Keratinocyte (primary cell): ENCODE measurements around the gene UNK. TPM values are rescaled to one million over a fixed set of nuclear protein-coding genes. Genes with fewer than 3 reads are reported as not detected.

Source experiments
- DNase-seq: peaks from one replicate; pipeline ENCODE4 v3.0.0-alpha.2; 2011; ENCODE audit warnings: low read depth, missing footprints, low spot score
- FAIRE-seq: peaks from 2 replicates; lab custom pipeline; 2011; peaks lifted over from hg19 to GRCh38; lab: Jason Lieb, UNC
- H2AFZ ChIP-seq: 2 replicates; pipeline ENCODE4 v1.6.0; 2012; ENCODE audit warnings: low read length, control low read depth, inconsistent platforms; ENCODE audit not compliant: control insufficient read depth
- H3K27ac ChIP-seq: 2 replicates; pipeline ENCODE4 v1.5.1; 2011; ENCODE audit warnings: low read length; ENCODE audit not compliant: control insufficient read depth, insufficient read depth
- H3K27me3 ChIP-seq: 3 replicates; pipeline ENCODE4 v1.6.0; 2011; ENCODE audit warnings: low read length; ENCODE audit not compliant: control insufficient read depth, insufficient read depth; ENCODE audit errors: extremely low read depth
- H3K36me3 ChIP-seq, 2 experiments: 2 replicates in 1 of 2; 3 replicates in 1 of 2; pipeline ENCODE4 v1.5.1; 2011; ENCODE audit warnings: low read length in 2 of 2, mild to moderate bottlenecking in 1 of 2; ENCODE audit not compliant: control insufficient read depth in 2 of 2, insufficient read depth in 2 of 2; ENCODE audit errors: extremely low read depth in 1 of 2
- H3K4me1 ChIP-seq: 3 replicates; pipeline ENCODE4 v1.5.1; 2011; ENCODE audit warnings: low read length; ENCODE audit not compliant: control insufficient read depth, insufficient read depth; ENCODE audit errors: extremely low read depth
- H3K4me2 ChIP-seq: 3 replicates; pipeline ENCODE4 v1.6.0; 2011; ENCODE audit warnings: low read depth, low read length; ENCODE audit not compliant: control insufficient read depth, insufficient read depth; ENCODE audit errors: extremely low read depth
- H3K4me3 ChIP-seq, 3 experiments: fragments of 200-600 bp in 1 of 3; sonication (generic) in 1 of 3; 2 replicates in 2 of 3; 3 replicates in 1 of 3; pipeline ENCODE4 v1.5.1; 2011 to 2016; ENCODE audit warnings: low read length in 3 of 3, mild to moderate bottlenecking in 3 of 3, control low read depth in 2 of 3, inconsistent platforms in 1 of 3, low read depth in 1 of 3, mixed read lengths in 1 of 3, mixed run types in 1 of 3, moderate library complexity in 1 of 3; ENCODE audit not compliant: control insufficient read depth in 2 of 3, insufficient read depth in 2 of 3; ENCODE audit errors: extremely low read depth in 1 of 3
- H3K79me2 ChIP-seq: 2 replicates; pipeline ENCODE4 v1.6.0; 2012; ENCODE audit warnings: low read length; ENCODE audit not compliant: control insufficient read depth, insufficient read depth
- H3K9ac ChIP-seq: 3 replicates; pipeline ENCODE4 v1.6.0; 2011; ENCODE audit warnings: low read length; ENCODE audit not compliant: control insufficient read depth, insufficient read depth; ENCODE audit errors: extremely low read depth
- H3K9me1 ChIP-seq: 3 replicates; pipeline ENCODE4 v1.6.0; 2011; ENCODE audit warnings: low read length; ENCODE audit not compliant: control insufficient read depth, insufficient read depth; ENCODE audit errors: extremely low read depth
- H3K9me3 ChIP-seq: 2 replicates; pipeline ENCODE4 v1.5.1; 2012; ENCODE audit warnings: low read depth, low read length; ENCODE audit not compliant: control insufficient read depth
- H4K20me1 ChIP-seq: 3 replicates; pipeline ENCODE4 v1.6.0; 2011; ENCODE audit warnings: low read length; ENCODE audit not compliant: control insufficient read depth, insufficient read depth; ENCODE audit errors: extremely low read depth
- CTCF ChIP-seq, 3 experiments: IDR thresholded peaks in 1 of 3; conservative IDR thresholded peaks in 1 of 3; optimal IDR thresholded peaks in 1 of 3; 2 replicates in 2 of 3; 3 replicates in 1 of 3; pipeline versions ENCODE3 to v1.5.1; 2011; ENCODE audit warnings: low read length in 3 of 3, mild to moderate bottlenecking in 3 of 3, moderate library complexity in 2 of 3, control low read depth in 1 of 3, inconsistent platforms in 1 of 3; ENCODE audit not compliant: insufficient read depth in 2 of 3; ENCODE audit errors: extremely low read depth in 1 of 3
- EZH2 ChIP-seq: IDR thresholded peaks from one replicate; pipeline ENCODE4 v1.6.1; 2012; ENCODE audit warnings: inconsistent platforms, mild to moderate bottlenecking, low read length, moderate library complexity
- dilution Hi-C: fragments of 300-500 bp; cut with MboI; formaldehyde crosslinking; loops from one replicate; pipeline ENCODE4 v1.7.0; 2020; ENCODE audit warnings: low sequenced_read_pairs; ENCODE audit not compliant: extremely low pct_ligation_motif_present
- polyA plus RNA-seq, 5 experiments: library from polyadenylated mRNA; depleted of rRNA in 3 of 5; stranded (reverse) in 3 of 5; stranded (forward) in 1 of 5; unstranded in 1 of 5; fragments of >200 nt; gene quantifications; 1 replicate in 1 of 5; 2 replicates in 3 of 5; 3 replicates in 1 of 5; pipeline versions ENCODE4 v1.2.1 to v1.2.3, GENCODE V29; 2011 to 2012; ENCODE audit warnings: missing spikeins in 2 of 5, low read depth in 1 of 5, low replicate concordance in 1 of 5

UNK gene
- polyA plus RNA-seq, 1 donor (not counting 4 experiments of a cell fraction or from before 2014, with no cell fraction given), result 13.0 TPM

GRCh38 chr17:75817571-75817970 is 33.0 kb downstream of the UNK start:
- Histone ChIP-seq H3K27me3 (no peaks in the 10 kb centered on the region), H3K9me3 (no peaks in the 10 kb centered on the region), H3K9ac (no peak overlapping the region), H3K9me1 (peaks cover 2% of the 10 kb centered on the region), H3K79me2 (no peaks in the 10 kb centered on the region), H3K36me3 (peaks cover 13 to 24% of the 10 kb centered on the region in 2 experiments), H3K4me3 (no peak overlapping the region), H3K27ac (no peak overlapping the region), H2AFZ (no peak overlapping the region), H3K4me2 (no peak overlapping the region), H4K20me1 (no peaks in the 10 kb centered on the region), H3K4me1 (peaks cover 26% of the 10 kb centered on the region)
- dilution Hi-C loops, result no loop called here
- DNase-seq (no peak), FAIRE-seq (no peak)
- no peak for TF ChIP-seq CTCF (optimal IDR thresholded peaks at IDR 0.05 in 1 of 3, IDR thresholded peaks at IDR 0.05 in 1 of 3, conservative IDR thresholded peaks at IDR 0.05 in 1 of 3; ENCODE audit: extremely low read depth in 1 of 3, insufficient read depth in 2 of 3, low read length in 3 of 3)
- no peak for TF ChIP-seq EZH2

- Histone ChIP-seq H3K27ac (no peak overlapping the region), H4K20me1 (no peaks in the 10 kb centered on the region), H3K9me3 (no peaks in the 10 kb centered on the region), H3K4me1 (peaks cover 23% of the 10 kb centered on the region), H3K79me2 (no peaks in the 10 kb centered on the region), H3K27me3 (no peaks in the 10 kb centered on the region), H2AFZ (no peak overlapping the region), H3K9ac (no peak overlapping the region), H3K9me1 (peaks cover 2% of the 10 kb centered on the region), H3K4me3 (no peak overlapping the region), H3K4me2 (no peak overlapping the region), H3K36me3 (peaks cover 15 to 22% of the 10 kb centered on the region in 2 experiments)
- FAIRE-seq (no peak), DNase-seq (no peak)
- dilution Hi-C loops, result no loop called here
- TF ChIP-seq EZH2, result no peak
- no peak for TF ChIP-seq CTCF (optimal IDR thresholded peaks at IDR 0.05 in 1 of 3, IDR thresholded peaks at IDR 0.05 in 1 of 3, conservative IDR thresholded peaks at IDR 0.05 in 1 of 3; ENCODE audit: extremely low read depth in 1 of 3, insufficient read depth in 2 of 3, low read length in 3 of 3)
These were observed 33.8 kb downstream of the UNK start for GRCh38 chr17:75818326-75818885.
